HG02571 (cell line): ENCODE measurements around the gene CYLC2.

Source experiments
- ATAC-seq: cut with Tn5 transposase; IDR thresholded peaks from one replicate; pipeline ENCODE4 v1.9.1; 2021; ENCODE audit warnings: mild to moderate bottlenecking, moderate library complexity; ENCODE audit not compliant: unreplicated experiment

The CYLC2 gene, protein sequence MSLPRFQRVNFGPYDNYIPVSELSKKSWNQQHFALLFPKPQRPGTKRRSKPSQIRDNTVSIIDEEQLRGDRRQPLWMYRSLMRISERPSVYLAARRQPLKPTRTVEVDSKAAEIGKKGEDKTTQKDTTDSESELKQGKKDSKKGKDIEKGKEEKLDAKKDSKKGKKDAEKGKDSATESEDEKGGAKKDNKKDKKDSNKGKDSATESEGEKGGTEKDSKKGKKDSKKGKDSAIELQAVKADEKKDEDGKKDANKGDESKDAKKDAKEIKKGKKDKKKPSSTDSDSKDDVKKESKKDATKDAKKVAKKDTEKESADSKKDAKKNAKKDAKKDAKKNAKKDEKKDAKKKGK

DNA sequence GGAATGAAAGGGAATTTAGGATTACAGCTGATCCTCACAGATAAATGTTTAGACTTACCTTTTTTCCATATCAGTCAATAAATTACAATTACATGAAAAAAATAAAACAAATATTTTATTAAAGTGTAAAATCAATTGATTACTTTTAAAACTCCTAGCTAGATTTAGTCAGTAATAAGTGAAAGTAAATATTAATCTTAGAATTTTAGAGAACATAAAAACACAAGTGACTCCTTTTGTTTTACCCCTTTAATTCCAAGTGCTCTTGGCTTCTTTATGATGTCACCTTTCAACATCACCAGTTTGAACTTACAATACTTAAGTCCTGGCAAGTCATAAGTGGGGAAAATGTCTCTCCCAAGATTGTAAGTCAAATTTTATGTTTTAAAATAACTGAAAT is at the start of gene CYLC2:
Gene CYLC2, plus strand, starts transcription at position 301 of the 400 bp plus-strand sequence. Its CDS starts 48 bp downstream, at position 349.
- no peak for ATAC-seq

DNA sequence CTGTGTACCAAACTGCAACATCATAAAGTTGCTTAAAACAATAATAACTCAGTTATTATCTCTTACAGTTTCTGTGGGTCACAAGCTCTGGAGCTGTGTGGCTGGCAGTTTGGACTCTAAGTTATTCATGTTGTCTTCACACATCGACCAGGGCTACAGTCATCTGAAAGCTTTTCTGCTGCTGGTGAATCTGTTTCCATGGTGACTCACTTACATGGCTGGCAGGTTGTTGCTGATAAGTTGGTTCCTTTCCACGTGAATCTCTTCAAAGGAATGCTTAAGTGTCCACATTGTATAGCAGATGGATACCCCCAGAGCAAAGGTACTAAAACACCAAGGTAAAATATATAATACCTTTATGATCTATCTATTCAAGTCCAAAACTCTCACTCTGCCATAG is 44.8 kb upstream of the CYLC2 start:
- no peak for ATAC-seq

DNA sequence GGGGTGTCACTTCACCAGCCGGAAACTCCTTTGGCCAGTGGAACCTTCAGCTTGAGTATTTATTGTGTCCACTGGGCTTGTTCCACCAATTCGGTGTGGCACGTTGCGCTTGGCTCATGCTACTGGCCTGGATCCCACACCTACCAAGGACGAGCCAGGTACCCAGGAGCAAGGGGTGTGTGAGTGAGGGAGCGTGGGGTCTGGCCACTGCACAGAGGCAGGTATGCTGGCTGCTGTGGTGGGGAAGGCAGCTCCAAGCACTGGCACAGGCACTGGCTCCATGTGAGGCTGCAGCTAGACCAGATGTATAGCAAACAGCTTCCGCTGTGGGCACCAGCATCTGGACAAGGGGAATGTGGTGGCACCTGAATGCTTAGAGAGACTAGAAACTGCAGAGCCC is 28.1 kb upstream of the CYLC2 start:
- ATAC-seq = no peak

DNA sequence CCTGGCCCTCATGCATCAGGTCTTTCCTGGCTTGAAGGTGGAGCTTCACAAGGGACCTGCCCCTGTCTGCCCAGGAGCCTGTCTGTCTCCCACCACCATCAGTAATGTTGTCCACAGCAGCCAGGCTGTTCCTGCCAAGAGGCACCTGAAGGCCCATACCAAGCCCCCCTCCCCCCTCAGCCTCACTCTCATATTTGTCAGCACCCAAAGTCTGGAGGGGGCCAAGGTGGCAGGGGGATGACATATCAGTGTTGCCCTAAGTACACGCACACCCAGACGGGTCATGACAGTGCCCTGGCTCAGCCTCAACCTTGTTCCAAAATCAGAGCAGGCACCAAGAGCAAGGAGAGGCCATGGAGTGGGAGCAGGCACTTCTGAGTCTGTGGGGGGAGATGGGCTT is 27.2 kb upstream of the CYLC2 start:
- no peak for ATAC-seq

DNA sequence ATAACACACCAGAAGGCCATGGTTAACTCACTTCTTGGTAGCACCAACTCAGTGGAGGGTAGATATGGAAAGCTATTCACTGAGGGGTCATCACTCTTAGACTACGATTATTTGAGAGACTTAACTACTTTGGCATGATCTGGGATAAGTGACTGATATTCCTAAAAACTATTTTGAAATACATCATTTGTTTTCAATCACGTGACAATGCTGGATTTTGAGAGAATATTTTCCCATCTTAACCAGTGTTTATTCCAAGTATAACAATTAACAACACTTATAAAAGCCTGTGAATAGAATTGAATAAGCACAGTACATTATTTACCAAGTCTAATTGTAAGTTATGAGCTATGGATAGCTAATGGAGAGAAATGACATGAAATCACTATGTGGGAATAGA is 22.4 kb upstream of the CYLC2 start:
- ATAC-seq = no peak

DNA sequence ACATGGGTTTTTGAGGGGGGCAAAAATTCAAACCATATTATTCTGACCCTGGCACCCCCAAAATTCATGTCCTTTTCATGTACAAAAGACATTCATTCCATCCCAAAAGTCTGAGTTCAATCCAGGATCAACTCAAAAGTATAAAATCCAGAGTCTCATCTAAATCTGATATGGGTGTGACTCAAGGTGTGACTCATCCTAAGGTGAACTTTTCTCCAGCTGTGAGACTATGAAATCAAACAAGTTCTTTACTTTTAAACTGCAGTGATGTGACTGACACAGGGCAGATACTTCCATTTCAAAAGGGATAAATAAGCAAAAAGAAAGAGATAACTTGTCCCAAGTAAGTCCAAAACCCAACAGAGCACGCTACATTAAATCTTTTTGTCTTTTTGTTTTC is 20.6 kb upstream of the CYLC2 start:
- no peak for ATAC-seq

DNA sequence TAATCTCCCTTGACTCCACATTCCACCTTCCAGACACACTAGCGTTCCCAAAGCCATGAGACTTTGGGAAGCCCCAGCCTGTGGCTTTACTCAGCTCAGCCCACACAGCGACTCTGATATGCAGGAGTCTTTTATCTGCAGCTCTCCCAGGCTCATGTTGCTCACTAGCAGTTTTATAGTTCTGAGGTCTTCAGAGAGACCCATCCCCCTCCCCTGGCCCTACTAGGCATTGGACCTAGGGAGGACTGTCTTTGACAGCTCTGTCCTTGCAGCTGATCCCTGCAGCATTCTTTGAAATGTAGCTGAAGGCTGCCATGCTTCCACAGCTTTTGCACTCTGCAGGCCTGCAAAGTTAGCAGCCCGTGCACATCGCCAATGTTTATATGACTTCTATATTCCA is 19.9 kb upstream of the CYLC2 start:
- ATAC-seq = no peak

DNA sequence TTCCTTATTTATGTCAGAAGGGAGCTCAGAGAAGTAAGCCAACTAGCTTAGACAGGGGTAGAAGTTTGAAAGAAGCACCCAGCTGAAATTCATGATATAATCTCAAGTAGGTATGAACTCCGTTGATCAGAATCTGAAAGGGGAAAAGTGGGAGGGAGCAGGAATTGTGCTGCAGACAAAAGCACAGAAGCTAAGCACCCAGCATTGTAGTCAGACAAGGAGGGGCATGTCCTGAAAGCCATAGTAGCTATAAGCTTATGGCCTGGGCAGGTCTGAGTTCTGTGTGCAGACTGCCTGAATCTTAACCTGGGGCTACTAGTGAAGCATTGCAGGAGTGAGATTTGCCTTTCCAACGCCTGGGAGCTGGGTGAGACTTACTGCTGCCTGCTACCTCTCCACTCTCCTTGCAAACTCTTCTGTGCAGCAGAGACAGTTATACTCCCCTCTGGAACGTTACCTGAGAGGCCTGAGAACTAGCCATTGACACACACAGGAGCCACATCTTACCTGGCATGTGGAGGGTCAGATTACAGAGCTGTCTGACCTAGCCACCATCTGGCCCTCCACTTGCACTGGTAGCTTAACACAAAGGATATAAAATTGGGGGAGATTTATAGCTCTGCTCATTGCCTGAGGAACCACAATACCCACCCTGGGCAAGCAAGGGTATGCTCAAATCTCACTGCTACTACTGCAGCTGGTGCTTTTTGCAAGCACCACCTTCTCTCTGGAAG is 9.8 kb upstream of the CYLC2 start:
- no peak for ATAC-seq

DNA sequence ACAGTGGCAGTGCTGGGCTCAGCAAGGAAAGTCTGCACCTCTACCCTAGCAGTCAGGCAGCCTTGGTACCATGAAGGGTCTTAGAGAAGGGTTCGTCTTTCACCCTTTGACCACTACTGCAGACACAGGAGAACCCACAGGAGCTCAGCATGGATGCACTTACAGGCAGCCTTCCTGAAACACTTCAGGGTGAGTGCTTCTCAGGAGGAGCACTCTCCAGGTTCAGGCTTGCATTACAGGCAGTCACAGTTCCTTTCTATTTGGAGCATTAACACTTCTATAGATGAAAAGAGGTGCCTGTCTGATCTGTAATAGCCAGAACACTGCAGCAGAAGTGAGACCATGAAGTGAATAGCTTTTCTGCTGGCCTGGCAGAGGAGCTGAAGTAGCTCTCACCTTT is 8.7 kb upstream of the CYLC2 start:
- ATAC-seq = no peak

DNA sequence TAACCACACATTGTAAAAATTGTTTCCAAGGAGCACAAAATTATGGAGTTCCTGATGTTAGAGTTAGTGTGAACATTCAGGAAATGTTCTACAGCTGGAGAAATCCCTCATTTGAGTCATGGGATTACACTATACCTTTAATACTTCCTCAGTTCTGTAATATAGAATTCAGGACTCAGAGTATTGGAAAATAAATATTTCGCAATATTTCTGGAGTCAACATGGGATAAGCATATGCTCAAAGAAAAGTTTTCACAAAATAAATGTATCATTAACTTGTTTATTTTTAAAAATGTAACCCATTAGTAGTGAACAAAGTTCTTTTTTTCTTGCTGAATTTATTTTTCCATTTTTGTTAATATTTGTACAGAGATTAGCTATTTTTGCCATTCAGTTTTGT is 8.6 kb downstream of the CYLC2 start:
- no peak for ATAC-seq

DNA sequence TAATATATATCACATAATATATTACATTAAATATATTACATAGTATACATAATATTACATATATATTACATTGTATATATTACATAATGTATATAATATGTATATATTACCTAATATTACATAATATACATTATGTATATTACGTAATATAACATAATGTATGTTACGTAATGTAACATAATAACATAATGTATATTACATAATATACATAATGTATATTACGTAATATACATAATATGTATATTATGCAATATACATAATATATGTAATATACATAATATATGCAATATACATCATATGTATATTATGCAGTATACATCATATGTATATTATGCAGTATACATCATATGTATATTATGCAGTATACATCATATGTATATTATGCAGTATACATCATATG is 19.1 kb downstream of the CYLC2 start:
- ATAC-seq = no peak

DNA sequence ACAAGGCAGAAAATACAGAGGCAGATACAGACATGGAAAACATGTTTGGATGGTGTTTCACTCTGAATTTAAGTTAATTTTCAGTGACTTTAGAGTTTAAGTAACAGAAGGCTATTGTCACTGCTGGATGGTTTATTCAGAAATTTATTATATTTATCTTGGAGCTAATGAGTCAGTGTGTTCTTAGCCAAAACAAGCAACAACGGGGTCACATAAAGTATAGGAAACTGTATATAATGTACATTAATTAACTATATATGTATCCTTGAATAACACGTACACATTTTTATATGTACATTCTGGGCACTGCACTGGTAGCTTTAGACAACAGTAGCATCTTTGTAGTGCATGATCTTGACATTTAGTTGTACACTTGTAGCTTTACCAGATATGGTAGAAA is 30.7 kb downstream of the CYLC2 start:
- no peak for ATAC-seq

DNA sequence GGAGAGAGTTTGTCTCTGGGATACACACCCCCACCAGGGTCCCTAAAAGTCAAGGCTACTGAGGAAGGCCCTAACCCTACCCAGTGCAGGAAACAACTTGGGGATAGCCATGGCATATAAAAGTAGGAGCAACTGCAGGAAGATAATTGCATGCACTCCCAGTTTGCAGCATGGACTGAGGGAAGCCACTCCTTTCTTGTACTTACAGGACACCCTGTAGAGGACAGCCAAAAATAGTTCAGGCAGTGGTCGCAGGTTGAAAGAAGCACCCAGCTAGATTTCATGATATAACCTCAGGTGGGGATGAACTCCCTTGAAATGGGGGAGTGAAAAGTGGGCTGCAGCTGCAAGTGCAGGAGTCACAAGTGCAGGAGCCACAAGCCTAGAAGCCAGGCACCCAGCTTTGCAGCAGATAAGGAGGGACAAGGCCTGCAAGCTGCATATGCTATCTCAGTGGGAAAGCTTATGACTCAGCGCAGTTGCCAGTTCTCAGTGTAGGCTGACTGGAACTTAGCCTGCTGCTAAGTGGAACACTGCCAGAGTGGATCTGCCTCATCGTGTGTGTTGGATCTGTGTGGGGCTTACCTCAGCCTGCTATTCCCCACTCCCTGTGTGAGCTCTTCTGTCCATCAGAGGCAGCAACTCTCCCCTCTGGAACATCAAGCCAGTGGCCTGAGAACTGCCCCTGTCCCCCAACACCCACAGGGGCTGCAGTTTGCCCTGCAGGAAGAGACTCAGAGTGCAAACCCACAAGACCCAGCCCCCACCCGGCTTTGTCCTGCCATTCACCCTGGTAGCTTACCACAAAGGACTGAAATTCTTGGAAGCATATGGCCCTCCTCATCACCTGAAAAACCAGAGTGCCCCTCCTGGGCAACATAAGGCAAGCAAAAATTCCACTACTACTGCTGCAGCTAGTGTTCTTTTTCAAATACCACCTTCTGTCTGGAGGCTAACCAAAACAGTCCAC is 42.7 kb downstream of the CYLC2 start:
- ATAC-seq = no peak

DNA sequence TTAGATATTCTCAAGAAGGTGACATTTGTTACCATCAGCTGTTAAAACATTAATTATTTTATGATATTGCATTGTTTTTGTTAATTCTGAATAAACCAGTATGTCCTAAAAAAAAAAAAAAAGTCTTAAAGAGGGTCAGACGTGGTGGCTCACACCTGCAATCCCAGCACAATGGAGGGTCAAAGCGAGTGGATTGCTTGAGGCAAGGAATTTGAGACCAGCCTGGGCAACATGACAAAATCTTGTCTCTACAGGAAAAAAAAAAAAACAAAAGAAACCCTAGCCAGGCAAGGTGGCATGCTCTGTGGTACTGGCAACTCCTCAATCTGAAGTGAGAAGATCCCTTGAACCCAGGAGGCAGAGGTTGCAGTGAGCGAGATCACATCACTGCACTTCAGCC is 46.8 kb downstream of the CYLC2 start:
- ATAC-seq = no peak
